ENCODE data around the gene ZBTB20. TPM values are rescaled to one million over a fixed set of nuclear protein-coding genes. Genes with fewer than 3 reads are reported as not detected.

The ZBTB20 gene
- total and polyA plus RNA-seq, 4 donors = 0.88 to 83.2 (median 20.4) TPM

GRCh38 chr3:114424337-114424736 lies 722.8 kb downstream of the ZBTB20 start:
- 74% methylated on average over 8 of the region's 8 CpGs for WGBS

GRCh38 chr3:114421204-114421603 lies 725.9 kb downstream of the ZBTB20 start:
- Histone ChIP-seq H3K36me3 (ENCODE audit: control insufficient read depth in 4 of 4, insufficient read depth in 3 of 4, low read depth in 1 of 4, low read length in 3 of 4) (no peaks in the 10 kb centered on the region), H3K4me3 (ENCODE audit: low read depth in 1 of 3, low read length in 3 of 3) (no peak overlapping the region), H3K9me3 (ENCODE audit: control insufficient read depth in 4 of 4, low read length in 3 of 4) (no peaks in the 10 kb centered on the region), H3K9ac (ENCODE audit: low read depth in 1 of 2, low read length in 2 of 2) (no peak overlapping the region), H3K27ac (ENCODE audit: low read depth in 1 of 2, low read length in 2 of 2) (no peak overlapping the region), H3K27me3 (ENCODE audit: control insufficient read depth in 4 of 4, insufficient read depth in 4 of 4, low read length in 3 of 4) (no peaks in the 10 kb centered on the region), H3K4me1 (ENCODE audit: control insufficient read depth in 4 of 4, insufficient read depth in 4 of 4, low read length in 3 of 4) (peaks cover 2 to 42% (median 20%) of the 10 kb centered on the region in 4 donors)
- TF ChIP-seq TAF1 (conservative IDR thresholded peaks at IDR 0.05) = no peak
- TF ChIP-seq RAD21 (IDR thresholded peaks at IDR 0.05) = no peak
- TF ChIP-seq HNF4A (conservative IDR thresholded peaks at IDR 0.05) = no peak
- TF ChIP-seq FOXA1 (IDR thresholded peaks at IDR 0.05) = no peak
- no peak for TF ChIP-seq YY1 (IDR thresholded peaks at IDR 0.05)
- no peak for TF ChIP-seq NR2F2 (IDR thresholded peaks at IDR 0.05)
- no peak for TF ChIP-seq EGR1 (IDR thresholded peaks at IDR 0.05; ENCODE audit: low read depth in 2 of 2)
- TF ChIP-seq JUND (IDR thresholded peaks at IDR 0.05) = no peak
- no peak for TF ChIP-seq RXRA (IDR thresholded peaks at IDR 0.05)
- TF ChIP-seq HNF4G (IDR thresholded peaks at IDR 0.05) = no peak
- TF ChIP-seq CTCF (IDR thresholded peaks at IDR 0.05; ENCODE audit: low read depth, low read length, missing input control) = no peak
- TF ChIP-seq ATF3 (IDR thresholded peaks at IDR 0.05) = no peak
- no peak for TF ChIP-seq REST (IDR thresholded peaks at IDR 0.05)
- no peak for TF ChIP-seq GABPA (IDR thresholded peaks at IDR 0.05 in 1 of 2, conservative IDR thresholded peaks at IDR 0.05 in 1 of 2)
- no peak for TF ChIP-seq SP1 (IDR thresholded peaks at IDR 0.05)
- TF ChIP-seq ZBTB33 (IDR thresholded peaks at IDR 0.05) = no peak
- TF ChIP-seq MAX (IDR thresholded peaks at IDR 0.05) = no peak
- no peak for TF ChIP-seq FOXA2 (IDR thresholded peaks at IDR 0.05)
- no peak for DNase-seq (ENCODE audit: low spot score)
- whole genome bisulfite sequencing = 48% methylated on average over 7 of the region's 7 CpGs

More at GRCh38 chr3:114424337-114424736, 722.8 kb downstream of the ZBTB20 start:
- no peak overlapping the region for H3K27ac ChIP-seq (ENCODE audit: low read depth in 1 of 2, low read length in 2 of 2)
- no peak for DNase-seq (ENCODE audit: low spot score)
- H3K36me3 ChIP-seq (ENCODE audit: control insufficient read depth in 4 of 4, insufficient read depth in 3 of 4, low read depth in 1 of 4, low read length in 3 of 4) = no peaks in the 10 kb centered on the region
- H3K9ac ChIP-seq (ENCODE audit: low read depth in 1 of 2, low read length in 2 of 2) = no peak overlapping the region
- peaks cover 2 to 26% (median 10%) of the 10 kb centered on the region in 4 donors for H3K4me1 ChIP-seq (ENCODE audit: control insufficient read depth in 4 of 4, insufficient read depth in 4 of 4, low read length in 3 of 4)
- H3K27me3 ChIP-seq (ENCODE audit: control insufficient read depth in 4 of 4, insufficient read depth in 4 of 4, low read length in 3 of 4) = no peaks in the 10 kb centered on the region
- H3K4me3 ChIP-seq (ENCODE audit: low read depth in 1 of 3, low read length in 3 of 3) = no peak overlapping the region
- TF ChIP-seq FOXA1 (IDR thresholded peaks at IDR 0.05) = no peak
- TF ChIP-seq REST (IDR thresholded peaks at IDR 0.05) = no peak
- TF ChIP-seq NR2F2 (IDR thresholded peaks at IDR 0.05) = no peak
- H3K9me3 ChIP-seq (ENCODE audit: control insufficient read depth in 4 of 4, low read length in 3 of 4) = no peaks in the 10 kb centered on the region

Measured in liver (tissue), 9 donors.